ENCODE measurements around the gene THOC6. TPM values are rescaled to one million over a fixed set of nuclear protein-coding genes. Genes with fewer than 3 reads are reported as not detected.
"Not testable (repeated sequence)": the region's sequence is repeated elsewhere in the genome, so short reads cannot be mapped to it uniquely, and the experiment has no call there.

Gene THOC6
- total RNA-seq, 1 donor from 2014 or later: 20.6 TPM

DNA sequence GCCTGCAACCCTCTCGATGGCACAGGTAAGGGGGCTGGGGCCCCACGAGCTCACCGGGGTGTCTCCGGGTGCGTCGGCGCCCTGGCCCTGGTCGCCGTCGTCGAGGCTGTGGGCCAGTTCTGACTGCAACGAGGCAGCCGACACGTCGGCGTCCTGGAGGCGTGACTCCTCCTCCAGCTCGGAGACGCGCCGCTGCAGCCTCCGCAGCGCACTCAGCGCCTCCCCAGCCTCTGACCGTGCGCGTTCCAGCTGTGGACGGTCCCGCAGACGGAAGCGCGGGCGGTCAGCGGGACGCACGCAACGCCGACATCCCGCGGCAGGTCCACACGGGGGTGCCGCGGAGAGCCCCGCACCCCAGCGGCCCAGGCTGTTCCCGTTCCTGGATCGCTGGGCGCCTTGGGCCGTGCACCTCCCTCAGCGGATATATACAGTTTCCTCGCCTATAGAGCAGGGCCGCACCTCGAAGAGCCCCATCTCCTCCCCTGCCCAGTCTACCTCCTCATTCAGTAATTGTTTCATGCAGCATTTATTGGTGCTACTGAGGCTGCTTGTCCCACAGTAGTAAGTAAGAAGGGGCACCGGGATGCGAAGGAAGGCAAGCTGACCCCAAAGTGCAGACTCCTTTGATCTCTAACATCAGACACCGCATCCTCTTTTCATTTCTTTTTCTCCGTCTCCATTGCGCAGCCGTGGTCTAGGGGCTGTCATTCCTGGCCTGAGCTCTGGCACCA is 5.8 kb downstream of the THOC6 start:
- no peak for DNase-seq (ENCODE audit: low spot score)

DNA sequence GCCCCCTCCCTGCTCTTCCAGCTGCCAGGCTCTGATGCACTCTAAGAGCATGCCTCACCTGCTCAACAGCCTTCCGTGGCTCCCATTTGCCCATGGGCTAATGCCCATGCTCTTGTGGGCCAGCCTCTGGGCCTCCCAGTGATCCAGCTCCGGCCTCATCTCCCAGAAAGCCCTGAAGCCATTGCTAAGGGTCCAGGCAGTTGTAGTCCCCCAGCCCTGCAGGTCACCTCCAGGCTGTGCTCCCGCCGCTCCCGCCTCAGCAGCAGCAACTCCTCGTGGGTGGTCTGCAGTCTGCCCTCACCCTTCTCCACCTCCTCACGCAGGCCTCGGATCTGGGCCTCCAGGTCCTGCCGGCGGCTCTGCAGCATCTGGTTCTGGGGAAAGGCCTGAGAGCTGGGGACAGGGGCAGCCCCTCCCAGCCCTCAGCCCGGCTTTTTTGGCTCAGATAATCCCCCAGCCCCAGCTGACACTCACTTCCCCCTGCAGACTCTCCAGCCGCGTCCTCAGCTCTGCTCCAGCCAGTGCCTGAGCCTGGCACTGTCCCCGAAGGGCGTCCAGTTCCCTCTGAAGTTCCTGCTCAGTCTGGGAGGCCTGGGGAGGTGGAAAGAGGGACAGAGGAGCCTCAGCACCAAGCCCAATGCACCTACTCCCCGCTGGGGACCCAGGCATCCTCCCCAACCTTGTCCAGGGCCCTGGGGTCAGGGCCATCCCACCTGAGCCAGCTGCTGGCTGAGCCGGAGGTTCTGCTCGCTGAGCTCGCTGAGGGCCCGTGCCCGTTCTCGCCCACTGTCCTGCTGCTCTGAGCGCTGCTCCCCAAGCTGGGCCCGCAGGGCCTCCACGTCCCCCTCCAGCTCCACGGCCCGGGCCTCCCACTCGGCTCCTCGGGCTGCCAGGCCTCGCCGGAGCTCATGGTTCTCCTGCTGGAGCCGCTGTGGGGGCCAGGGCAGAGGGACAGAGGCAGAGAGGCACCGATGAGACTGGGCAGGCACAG is 6.7 kb downstream of the THOC6 start:
- DNase-seq (ENCODE audit: low spot score): no peak

DNA sequence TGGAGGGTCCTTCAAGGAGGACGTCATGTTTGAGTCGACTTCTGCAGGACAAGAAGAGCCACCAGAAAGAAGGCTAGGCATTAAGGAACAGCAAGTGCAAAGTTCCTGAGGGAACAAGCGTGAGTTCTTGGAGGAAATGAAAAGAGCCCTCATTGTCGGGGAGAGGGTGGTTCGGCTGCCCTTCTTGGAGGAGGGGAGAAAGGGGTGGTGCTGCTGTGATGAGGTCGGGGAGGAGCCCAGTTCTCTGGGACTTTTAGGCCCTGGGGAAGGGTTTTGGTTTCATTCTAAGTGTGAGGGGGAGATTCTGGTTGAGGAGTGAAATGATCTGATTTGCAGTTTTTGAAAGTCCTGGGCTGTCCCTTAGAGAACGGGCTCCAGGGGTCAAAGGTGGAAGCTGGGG is 8.8 kb downstream of the THOC6 start:
- DNase-seq (ENCODE audit: low spot score): no peak

DNA sequence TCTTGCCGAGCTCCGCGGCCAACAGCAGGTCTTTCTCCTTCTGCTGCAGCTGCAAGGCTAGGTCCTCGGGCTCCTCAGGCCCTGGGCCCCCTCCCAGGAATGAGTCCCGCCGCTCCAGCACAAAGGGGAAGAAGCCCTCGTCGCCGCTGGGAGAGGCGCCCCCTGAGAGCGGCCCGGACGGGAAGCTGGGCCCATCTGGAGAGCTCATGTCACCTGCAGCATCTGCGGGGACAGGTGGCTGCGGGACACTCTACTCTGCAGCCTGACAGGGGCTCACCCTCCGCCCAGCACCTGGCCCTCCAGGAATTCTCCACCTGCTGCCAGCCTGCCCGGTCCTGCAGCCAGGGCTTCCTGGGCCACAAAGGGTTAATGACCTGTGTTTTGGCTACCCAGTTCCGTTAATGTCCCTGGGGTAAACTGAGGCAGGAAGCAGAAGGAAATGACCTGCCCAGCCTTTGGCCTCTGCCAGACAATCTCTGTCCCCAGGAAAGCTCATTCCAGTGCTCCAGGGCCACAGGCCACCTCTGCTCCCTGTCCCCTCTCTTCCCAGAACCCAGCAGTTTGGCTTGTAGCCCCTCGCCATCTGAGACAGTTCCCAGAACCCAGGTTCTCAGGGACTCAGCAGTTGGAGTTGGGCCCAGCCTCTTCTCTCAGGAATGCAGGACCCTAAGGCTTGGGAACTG is 11.6 kb downstream of the THOC6 start:
- DNase-seq (ENCODE audit: low spot score): no peak

DNA sequence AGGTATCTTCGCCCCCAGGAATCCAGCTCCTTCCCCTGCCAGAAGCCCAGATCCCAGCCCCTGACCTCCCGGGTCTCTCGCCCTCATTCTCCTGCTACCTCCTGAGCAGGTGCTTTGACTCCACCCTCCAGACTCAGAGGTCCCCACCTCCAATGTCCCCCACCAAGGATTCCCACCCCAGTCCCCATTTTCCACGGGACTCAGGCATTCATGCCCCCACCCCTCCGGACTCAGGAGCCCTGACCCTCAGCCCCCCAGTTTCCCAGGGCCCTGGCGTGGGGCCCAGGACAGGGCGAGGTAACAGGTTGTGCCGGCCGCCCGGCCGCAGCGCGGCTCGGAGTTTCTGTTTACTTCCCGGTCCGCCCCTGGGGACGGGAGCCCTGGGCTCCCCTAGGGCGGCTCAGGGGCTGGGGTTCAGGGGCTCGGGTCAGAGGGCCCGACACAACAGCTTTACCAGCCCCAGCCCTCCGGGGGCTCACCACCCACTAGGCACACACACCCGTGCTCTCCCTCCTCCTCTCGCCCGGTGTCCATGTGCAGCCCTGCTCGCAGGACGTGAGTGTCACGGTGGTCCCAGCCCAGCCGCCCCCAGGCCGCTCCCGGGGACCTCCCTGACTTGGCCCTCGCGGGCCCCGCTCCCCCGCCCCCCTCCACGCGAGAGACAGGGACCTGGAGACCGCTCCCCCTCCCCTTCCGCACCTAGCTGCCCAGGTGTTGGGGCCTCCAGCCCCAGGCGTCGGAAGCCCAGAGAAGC is 12.3 kb downstream of the THOC6 start:
- DNase-seq (ENCODE audit: low spot score): no peak

DNA sequence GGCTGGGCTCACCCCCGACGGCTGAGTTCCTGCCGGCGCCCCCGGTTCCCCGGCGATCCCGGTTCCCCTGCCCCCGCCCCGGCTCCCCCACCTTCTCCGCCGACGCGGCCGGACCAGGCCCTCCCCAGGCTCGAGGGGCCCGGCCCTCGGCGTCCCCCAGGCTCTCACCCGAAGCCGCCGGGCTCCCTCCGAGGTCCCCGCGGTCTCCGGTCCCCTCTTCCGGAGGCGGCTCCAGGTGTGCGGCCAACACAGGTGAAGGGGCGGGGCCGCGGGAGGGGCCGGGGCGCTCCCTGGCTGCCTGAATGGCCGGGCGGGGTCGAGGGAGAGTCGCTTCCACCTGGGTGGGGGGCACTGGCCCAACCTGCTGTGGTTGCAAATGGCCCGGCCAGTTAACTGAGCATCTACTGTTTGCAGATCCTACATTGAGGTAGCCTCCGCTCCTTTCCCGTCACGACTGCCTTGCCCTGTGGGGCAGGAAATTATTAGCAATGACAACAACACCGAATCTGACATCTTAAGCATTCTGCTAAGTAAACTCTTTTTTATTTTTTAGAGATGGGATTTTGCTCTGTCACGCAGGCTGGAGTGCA is 13.0 kb downstream of the THOC6 start, which contains the start of gene BICDL2:
TSS of gene BICDL2 (minus strand) at position 219 of the 590 bp plus-strand sequence. CDS start 1,448 bp downstream, outside the sequence.
- no peak for DNase-seq (ENCODE audit: low spot score)

DNA sequence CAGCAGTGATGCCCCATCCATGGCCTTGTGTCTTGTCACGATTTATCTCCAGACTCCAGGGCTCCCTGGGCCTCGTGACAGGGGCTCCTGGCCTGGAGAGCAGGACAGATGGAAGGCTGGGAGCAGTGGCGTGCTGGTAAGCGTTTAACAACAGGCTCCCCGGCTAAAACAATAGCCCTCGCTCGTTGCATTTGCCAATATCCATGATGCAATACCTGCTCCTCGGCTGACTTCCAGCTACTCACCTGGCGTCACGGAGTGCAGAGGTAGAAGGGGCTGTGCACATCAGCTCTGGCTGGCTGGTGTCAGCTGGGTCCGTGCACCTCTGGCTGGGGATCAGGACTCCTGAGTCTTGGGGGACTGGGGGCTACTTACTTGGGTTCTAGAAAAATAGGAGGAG is 14.4 kb downstream of the THOC6 start:
- no peak for DNase-seq (ENCODE audit: low spot score)

DNA sequence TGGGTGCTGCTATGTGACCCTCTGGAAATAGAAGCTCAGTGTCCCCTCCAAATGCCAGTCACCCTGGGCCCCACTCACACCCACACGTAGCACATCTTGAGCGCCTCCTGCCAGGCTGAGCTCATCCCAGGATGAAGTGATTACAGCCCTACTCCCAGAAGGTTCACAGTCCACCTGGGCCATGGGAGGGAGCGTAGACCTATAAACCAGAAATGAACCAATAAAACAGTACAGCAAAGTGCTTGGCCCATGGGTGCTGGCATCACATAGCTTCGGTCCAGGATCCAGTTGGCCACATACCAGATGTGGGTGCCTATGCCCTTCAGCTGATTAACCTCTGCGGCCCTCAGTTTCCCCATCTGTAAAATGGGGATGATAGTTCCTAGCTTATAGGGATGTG is 15.1 kb downstream of the THOC6 start:
- no peak for DNase-seq (ENCODE audit: low spot score)

DNA sequence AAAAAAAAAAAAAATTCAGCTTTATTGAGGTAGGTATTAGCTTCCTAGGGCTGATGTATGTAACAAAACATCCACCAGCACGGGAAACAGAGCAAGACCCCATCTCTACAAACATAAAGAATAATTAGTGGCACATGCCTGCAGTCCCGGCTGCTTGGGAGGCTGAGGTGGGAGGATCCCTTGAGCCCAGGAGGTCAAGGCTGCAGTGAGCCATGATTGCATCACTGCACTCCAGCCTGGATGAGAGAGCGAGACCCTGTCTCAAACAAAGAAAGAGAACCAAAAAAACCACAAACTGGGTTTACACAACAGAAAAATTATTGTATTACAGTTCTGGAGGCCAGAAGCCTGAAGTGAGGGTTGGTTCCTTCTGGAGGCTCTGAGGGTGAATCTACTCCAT is 18.5 kb downstream of the THOC6 start:
- DNase-seq (ENCODE audit: low spot score): no peak

DNA sequence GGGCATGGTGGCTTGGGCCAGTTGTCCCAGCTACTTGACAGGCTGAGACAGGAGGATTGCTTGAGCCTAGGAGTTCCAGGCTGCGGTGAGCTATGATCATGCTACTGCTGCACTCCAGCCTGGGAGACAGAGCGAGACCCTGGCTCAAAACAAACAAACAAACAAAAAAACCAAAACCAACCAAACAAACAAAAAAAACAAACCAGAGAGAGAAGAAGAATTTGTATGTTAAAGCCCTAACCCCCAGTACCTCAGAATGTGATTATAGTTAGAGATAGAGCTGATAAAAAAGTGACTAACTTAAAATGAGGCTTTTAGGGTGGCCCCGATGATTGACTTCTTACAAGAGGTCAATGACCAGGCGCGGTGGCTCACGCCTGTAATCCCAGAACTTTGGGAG is 20.9 kb downstream of the THOC6 start:
- DNase-seq (ENCODE audit: low spot score): no peak

DNA sequence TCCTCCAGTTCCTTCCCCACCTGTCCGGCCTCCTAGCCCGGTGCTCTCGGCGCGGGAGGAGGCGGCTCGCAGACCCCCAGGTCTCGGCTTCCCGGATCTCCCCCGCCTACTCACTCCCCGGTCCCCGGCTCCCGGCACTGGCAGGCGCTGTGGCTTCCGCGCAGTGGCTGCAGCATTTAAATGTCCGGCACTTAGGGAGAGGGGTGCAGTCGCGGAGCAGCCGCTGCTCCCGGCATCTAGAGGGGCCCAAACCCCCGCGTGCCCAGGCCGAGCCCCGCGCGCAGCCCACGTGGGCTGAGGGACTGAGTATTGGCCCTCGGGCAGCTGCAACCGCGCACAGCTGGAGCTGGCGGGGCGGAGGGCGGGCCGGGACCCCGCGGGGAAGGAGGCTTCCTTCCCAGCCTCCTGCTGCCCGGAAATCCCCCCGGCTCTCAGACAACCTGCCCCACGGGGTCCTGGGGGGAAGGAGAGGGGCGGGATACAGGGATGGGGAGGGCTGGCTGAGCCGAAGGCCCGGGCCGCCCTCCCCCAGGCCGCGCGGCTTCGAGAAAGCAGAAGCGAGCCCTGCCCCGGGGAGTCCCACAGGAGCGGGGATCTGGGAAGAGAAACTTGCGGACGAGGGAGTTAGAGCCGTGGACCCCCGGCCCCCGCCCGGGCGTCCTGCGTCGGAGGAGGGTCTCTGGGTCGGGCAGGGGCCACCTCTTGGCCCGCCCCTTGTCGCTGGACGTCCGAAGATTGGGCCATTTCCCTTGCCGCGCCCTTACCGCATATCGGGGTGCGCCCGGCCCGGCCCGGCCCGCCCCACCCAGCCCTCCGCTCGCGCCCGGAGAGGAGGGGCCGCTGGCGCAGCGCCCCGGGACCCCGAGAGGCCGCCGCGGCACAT is 22.2 kb downstream of the THOC6 start, which contains the start of gene MMP25:
TSS of gene MMP25 (plus strand) at position 804 of the 883 bp plus-strand sequence. CDS start 357 bp downstream, outside the sequence.
- no peak for DNase-seq (ENCODE audit: low spot score)

DNA sequence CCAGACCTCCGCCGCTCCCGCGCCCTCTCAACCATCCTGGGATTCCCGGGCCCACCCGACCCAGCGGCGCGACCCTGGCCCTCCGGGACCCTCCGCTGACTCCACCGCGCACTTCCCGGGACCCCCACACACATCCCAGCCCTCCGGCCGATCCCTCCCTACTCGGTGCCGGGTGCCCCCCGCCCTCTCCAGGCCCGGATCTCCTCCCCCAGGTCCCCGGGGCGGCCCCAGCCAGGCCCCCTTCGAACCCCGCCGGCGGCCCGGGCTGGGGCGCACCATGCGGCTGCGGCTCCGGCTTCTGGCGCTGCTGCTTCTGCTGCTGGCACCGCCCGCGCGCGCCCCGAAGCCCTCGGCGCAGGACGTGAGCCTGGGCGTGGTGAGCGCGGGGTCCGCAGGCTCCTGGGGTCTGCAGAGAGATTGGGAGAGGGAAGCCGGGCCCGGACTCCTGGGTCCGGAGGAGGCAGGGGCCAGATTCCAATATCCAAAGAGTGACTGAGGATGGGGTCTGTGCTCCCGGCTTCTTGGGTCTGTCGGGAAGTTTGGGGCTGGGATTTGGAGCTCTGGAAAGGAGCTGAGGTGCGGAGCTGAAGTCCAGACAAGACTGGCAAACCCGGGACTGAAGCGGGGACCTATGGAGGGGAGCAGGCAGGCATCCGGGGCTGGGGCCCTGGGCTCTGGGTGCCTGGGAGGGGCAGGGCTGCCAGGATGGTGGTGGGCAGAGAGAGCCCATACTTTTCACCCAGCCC is 23.0 kb downstream of the THOC6 start:
- DNase-seq (ENCODE audit: low spot score): no peak

DNA sequence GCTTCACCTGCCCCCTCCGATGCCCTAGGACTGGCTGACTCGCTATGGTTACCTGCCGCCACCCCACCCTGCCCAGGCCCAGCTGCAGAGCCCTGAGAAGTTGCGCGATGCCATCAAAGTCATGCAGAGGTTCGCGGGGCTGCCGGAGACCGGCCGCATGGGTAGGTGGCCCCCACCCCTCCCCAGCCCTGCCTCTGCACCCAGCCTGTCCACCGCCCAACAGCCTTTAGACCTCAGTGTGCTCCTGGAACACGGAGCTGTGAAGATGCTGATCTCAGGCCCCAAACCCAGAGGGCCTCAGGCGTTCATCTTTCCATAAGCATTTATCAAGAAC is 23.5 kb downstream of the THOC6 start:
- DNase-seq (ENCODE audit: low spot score): no peak

DNA sequence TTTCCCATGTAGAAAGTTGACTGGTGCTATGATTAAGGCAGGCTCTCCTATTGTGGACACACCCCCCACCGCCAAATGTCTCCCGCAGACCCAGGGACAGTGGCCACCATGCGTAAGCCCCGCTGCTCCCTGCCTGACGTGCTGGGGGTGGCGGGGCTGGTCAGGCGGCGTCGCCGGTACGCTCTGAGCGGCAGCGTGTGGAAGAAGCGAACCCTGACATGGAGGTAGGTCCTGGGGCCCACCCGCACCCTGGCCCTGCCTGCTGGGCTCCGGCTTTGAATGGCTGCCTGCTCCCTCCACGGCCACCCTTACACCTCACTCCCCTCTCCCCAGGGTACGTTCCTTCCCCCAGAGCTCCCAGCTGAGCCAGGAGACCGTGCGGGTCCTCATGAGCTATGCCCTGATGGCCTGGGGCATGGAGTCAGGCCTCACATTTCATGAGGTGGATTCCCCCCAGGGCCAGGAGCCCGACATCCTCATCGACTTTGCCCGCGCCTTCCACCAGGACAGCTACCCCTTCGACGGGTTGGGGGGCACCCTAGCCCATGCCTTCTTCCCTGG is 26.2 kb downstream of the THOC6 start:
- no peak for DNase-seq (ENCODE audit: low spot score)

DNA sequence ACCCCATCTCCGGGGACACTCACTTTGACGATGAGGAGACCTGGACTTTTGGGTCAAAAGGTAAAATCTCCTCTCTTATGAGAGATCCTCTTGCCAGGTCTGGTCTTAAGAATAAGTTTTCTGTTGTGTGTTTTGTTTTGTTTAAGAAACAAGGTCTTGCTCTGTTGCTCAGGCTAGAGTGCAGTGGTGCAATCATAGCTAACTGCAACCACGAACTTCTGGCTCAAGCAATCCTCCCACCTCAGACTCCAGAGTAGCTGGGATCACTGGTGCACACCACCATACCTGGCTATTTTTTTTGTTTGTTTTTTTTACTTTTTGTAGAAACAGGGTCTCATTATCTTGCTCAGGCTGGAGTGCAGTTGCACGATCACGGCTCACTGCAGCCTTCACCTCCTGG is 26.7 kb downstream of the THOC6 start:
- no peak for DNase-seq (ENCODE audit: low spot score)

DNA sequence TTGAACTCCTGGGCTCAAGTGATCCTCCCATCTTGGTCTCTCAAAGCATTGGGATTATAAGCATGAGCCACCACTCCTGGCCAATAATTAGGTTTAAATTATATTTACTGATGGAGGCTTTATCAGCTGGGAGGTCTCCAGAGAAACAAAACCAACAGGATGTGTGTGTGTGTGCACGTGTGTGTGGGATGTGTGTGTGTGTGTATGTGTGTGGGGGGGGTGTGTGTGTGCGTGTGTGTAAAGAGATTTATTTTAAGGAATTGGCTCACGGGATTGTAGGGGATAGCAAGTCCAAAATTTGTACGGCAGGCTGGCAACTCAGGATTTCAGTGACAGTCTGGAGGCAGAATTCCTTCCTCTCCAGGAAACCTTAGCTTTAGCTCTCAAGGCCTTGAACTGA is 27.2 kb downstream of the THOC6 start:
- no peak for DNase-seq (ENCODE audit: low spot score)

DNA sequence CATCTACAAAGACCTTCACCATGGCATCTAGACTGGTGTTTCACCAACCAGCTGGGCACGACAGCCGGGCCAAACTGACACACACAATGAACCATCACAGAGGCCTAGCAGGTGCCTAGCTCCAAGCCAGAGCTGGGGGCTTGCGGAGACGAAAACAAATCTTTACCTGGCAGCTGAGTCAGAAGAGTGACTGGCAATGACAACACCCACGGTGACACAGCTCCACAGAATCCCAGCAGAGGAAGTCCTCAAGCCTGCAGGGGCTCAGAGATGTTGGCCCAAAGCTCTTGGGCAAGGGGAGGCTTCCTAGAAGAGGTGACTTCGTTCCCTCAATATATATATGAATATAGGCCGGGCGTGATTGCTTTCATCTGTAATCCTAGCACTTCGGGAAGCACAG is 27.7 kb downstream of the THOC6 start:
- DNase-seq (ENCODE audit: low spot score): no peak

DNA sequence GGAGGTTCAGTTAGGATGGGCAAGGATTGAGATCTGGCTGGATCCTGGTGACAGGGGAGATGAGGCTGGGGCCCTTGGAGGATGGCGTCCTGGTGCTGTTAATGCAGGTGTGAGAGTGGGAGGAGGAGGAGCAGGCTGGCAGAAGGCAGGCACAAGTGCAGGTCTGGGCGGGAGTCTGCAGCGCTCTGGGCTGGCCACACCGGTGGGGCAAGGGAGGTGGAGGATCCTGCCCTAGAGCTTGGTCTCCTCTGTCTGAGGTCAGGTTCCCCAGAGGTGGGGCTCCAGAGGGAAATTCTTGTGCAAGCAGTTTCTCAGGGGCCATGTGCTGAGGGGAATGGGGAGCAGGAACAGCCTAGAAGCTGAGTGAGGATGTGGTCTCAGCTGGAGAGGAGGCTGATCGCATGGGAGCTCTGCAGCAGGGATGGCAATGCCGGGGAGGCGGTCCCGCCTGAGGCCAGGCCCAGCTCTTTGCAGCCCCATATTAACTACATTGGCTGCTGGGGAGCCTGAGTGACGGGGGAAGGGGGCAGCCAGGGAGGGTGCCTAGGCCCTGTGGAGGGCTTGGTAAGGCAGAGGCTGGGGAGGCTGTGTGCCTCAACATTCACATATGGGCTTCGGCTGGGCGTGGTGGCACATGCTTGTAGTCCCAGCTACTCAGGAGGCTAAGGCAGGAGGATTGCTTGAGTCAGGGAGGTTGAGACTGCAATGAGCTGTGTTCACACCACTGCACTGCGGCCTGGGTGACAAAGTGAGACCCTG is 28.9 kb downstream of the THOC6 start:
- not testable (repeated sequence) for DNase-seq (ENCODE audit: low spot score)
